Common myeloid progenitor, CD34-positive (primary cell): ENCODE measurements around the gene TMEM109.
A peak's percentile ranks its signal among the peaks of the same experiment; 100 is the strongest.

Experiments
- CTCF ChIA-PET: fragments of 350-600 bp; sonication (Branson Sonifier 250); formaldehyde crosslinking; loops from one replicate; lab custom pipeline; 2021; ENCODE audit warnings: antibody characterized with exemption; lab: Charles Lee
- POLR2A ChIA-PET: fragments of 350-600 bp; sonication (Branson Sonifier 250); formaldehyde crosslinking; loops from one replicate; lab custom pipeline; 2021; ENCODE audit warnings: antibody characterized with exemption; lab: Charles Lee
- DNase-seq, 3 donors: peaks; one replicate each; pipeline versions ENCODE4 v3.0.0 to v3.0.0-alpha.2; 2013
- H3K27ac ChIP-seq, 2 experiments: 1 replicate in 1 of 2; 2 replicates in 1 of 2; pipeline ENCODE4 v1.7.0; 2013; ENCODE audit warnings: inconsistent platforms in 2 of 2, low read length in 2 of 2, mild to moderate bottlenecking in 2 of 2, low read depth in 1 of 2, moderate library complexity in 1 of 2; ENCODE audit not compliant: severe bottlenecking in 2 of 2, insufficient read depth in 1 of 2, poor library complexity in 1 of 2
- H3K27me3 ChIP-seq, 5 experiments: replicated peaks in 2 of 5; 1 replicate in 3 of 5; 2 replicates in 2 of 5; pipeline versions ENCODE4 v1.6.1 to v1.7.0; 2013; ENCODE audit warnings: low read length in 4 of 5, mild to moderate bottlenecking in 2 of 5, moderate library complexity in 2 of 5, inconsistent platforms in 1 of 5; ENCODE audit not compliant: insufficient read depth in 5 of 5, control insufficient read depth in 4 of 5
- H3K36me3 ChIP-seq, 4 experiments: 1 replicate in 2 of 4; 2 replicates in 2 of 4; pipeline versions ENCODE4 v1.6.1 to v1.7.0; 2013; ENCODE audit warnings: low read length in 3 of 4, control low read depth in 1 of 4, mild to moderate bottlenecking in 1 of 4; ENCODE audit not compliant: control insufficient read depth in 4 of 4, insufficient read depth in 4 of 4
- H3K4me1 ChIP-seq, 4 experiments: 1 replicate in 3 of 4; 2 replicates in 1 of 4; pipeline versions ENCODE4 v1.6.1 to v1.7.1; 2013; ENCODE audit warnings: low read length in 3 of 4, mild to moderate bottlenecking in 3 of 4, control low read depth in 1 of 4, inconsistent platforms in 1 of 4, moderate library complexity in 1 of 4; ENCODE audit not compliant: control insufficient read depth in 4 of 4, insufficient read depth in 4 of 4; ENCODE audit errors: control extremely low read depth in 1 of 4
- H3K4me3 ChIP-seq, 7 experiments: 1 replicate in 4 of 7; 2 replicates in 3 of 7; pipeline versions ENCODE4 v1.5.1 to v1.7.0; 2013; ENCODE audit warnings: mild to moderate bottlenecking in 7 of 7, low read length in 6 of 7, moderate library complexity in 6 of 7, inconsistent platforms in 2 of 7, low read depth in 2 of 7, control low read depth in 1 of 7; ENCODE audit not compliant: insufficient read depth in 4 of 7, control insufficient read depth in 1 of 7; ENCODE audit errors: extremely low read depth in 1 of 7
- H3K9me3 ChIP-seq, 5 experiments: 1 replicate in 4 of 5; 2 replicates in 1 of 5; pipeline versions ENCODE4 v1.6.1 to v1.7.1; 2013; ENCODE audit warnings: low read length in 4 of 5, mild to moderate bottlenecking in 2 of 5, inconsistent platforms in 1 of 5, low read depth in 1 of 5, moderate library complexity in 1 of 5; ENCODE audit not compliant: control insufficient read depth in 4 of 5, insufficient read depth in 2 of 5; ENCODE audit errors: control extremely low read depth in 1 of 5
- WGBS: methylation state at CpG from one replicate; pipeline ENCODE4 v1.1.5; 2013; ENCODE audit not compliant: insufficient coverage; 5-methylcytosine and 5-hydroxymethylcytosine counted together

TMEM109 gene

GRCh38 chr11:60921259-60921658 is 7.3 kb downstream of the TMEM109 start:
- ChIA-PET CTCF (interaction anchor here (0.9 to 4.2 kb wide), 4 partner anchors 19 to 208 kb away, joined by 3 to 12 read pairs (median 4); no protein-coding TSS in a partner anchor), POLR2A (no interaction called here)
- H3K9me3 ChIP-seq = no peaks in the 10 kb centered on the region
- DNase-seq = no peak
- H3K27ac ChIP-seq = no peak overlapping the region
- peaks cover 0 to 39% (median 21%) of the 10 kb centered on the region in 5 experiments for H3K27me3 ChIP-seq
- H3K4me1 ChIP-seq = peaks cover 2 to 33% (median 29%) of the 10 kb centered on the region in 4 experiments
- 99% methylated on average over 11 of the region's 11 CpGs for WGBS
- H3K4me3 ChIP-seq = no peak overlapping the region
- H3K36me3 ChIP-seq = peaks cover 18 to 50% (median 45%) of the 10 kb centered on the region in 4 experiments

GRCh38 chr11:60921777-60922335 is 7.9 kb downstream of the TMEM109 start:
- Histone ChIP-seq H3K27me3 (peaks cover 0 to 45% (median 22%) of the 10 kb centered on the region in 5 experiments), H3K36me3 (peaks cover 18 to 49% (median 41%) of the 10 kb centered on the region in 4 experiments), H3K27ac (no peak overlapping the region), H3K4me3 (no peak overlapping the region), H3K9me3 (no peaks in the 10 kb centered on the region), H3K4me1 (peaks cover 2 to 28% (median 27%) of the 10 kb centered on the region in 4 experiments)
- no peak for DNase-seq
- CTCF ChIA-PET = interaction anchor here (1.4 to 4.2 kb wide), 3 partner anchors 18 to 208 kb away, joined by 3 to 12 read pairs (median 4); no protein-coding TSS in a partner anchor
- WGBS = 96% methylated on average over 18 of the region's 23 CpGs
- POLR2A ChIA-PET = no interaction called here

GRCh38 chr11:60922906-60923305 is 8.9 kb downstream of the TMEM109 start:
- H3K9me3 ChIP-seq = no peaks in the 10 kb centered on the region
- peaks cover 0 to 50% (median 25%) of the 10 kb centered on the region in 5 experiments for H3K27me3 ChIP-seq
- DNase-seq = no peak
- H3K4me3 ChIP-seq = no peak overlapping the region
- H3K4me1 ChIP-seq = peaks cover 2 to 28% (median 27%) of the 10 kb centered on the region in 4 experiments
- H3K36me3 ChIP-seq = peaks cover 18 to 44% (median 38%) of the 10 kb centered on the region in 4 experiments
- CTCF ChIA-PET = interaction anchor here (1.3 kb wide), 1 partner anchor 18 kb away, joined by 4 read pairs; no protein-coding TSS in a partner anchor
- 100% methylated on average over 5 of the region's 6 CpGs for WGBS
- H3K27ac ChIP-seq = no peak overlapping the region
- POLR2A ChIA-PET = no interaction called here

- peaks cover 2 to 28% (median 27%) of the 10 kb centered on the region in 4 experiments for H3K4me1 ChIP-seq
- H3K27me3 ChIP-seq = peaks cover 0 to 50% (median 25%) of the 10 kb centered on the region in 5 experiments
- H3K9me3 ChIP-seq = no peaks in the 10 kb centered on the region
- CTCF ChIA-PET = interaction anchor here (0.8 to 1.3 kb wide), 2 partner anchors 18 to 161 kb away, joined by 3 to 4 read pairs; no protein-coding TSS in a partner anchor
- 96% methylated on average over 4 of the region's 5 CpGs for WGBS
- H3K36me3 ChIP-seq = peaks cover 18 to 44% (median 38%) of the 10 kb centered on the region in 4 experiments
- POLR2A ChIA-PET = interaction anchor here (1.1 kb wide), 1 partner anchor 10 kb away, joined by 3 read pairs; the partner anchor contains the start of gene TMEM109
- no peak for DNase-seq
- no peak overlapping the region for H3K4me3 ChIP-seq
- H3K27ac ChIP-seq = no peak overlapping the region
Measured at GRCh38 chr11:60923326-60923725, 9.4 kb downstream of the TMEM109 start.

- ChIA-PET POLR2A (interaction anchor here (0.5 to 1.1 kb wide), 3 partner anchors 9 to 1254 kb away, joined by 3 to 5 read pairs (median 3); partner anchors contain the start of gene TMEM109), CTCF (interaction anchor here (0.8 to 1.3 kb wide), 2 partner anchors 19 to 161 kb away, joined by 3 to 4 read pairs; no protein-coding TSS in a partner anchor)
- H3K36me3 ChIP-seq = peaks cover 18 to 44% (median 38%) of the 10 kb centered on the region in 4 experiments
- peak overlapping the region in 5 of 7 experiments; percentile 13 to 68 (median 55) for H3K4me3 ChIP-seq
- no peaks in the 10 kb centered on the region for H3K9me3 ChIP-seq
- H3K27ac ChIP-seq = no peak overlapping the region
- H3K27me3 ChIP-seq = peaks cover 0 to 50% (median 25%) of the 10 kb centered on the region in 5 experiments
- peaks cover 2 to 26% (median 26%) of the 10 kb centered on the region in 4 experiments for H3K4me1 ChIP-seq
- DNase-seq = no peak
- 72% methylated on average over 6 of the region's 6 CpGs for WGBS
Measured at GRCh38 chr11:60923800-60924109, 9.8 kb downstream of the TMEM109 start.

GRCh38 chr11:60924110-60924905 is 10.3 kb downstream of the TMEM109 start, which contains the start of gene TMEM132A:
Gene TMEM132A, plus strand, starts transcription at chr11:60924460. Its CDS starts 174 bp downstream, at chr11:60924634.
- CTCF ChIA-PET = interaction anchor here (0.8 to 1.3 kb wide), 2 partner anchors 19 to 162 kb away, joined by 3 to 4 read pairs; no protein-coding TSS in a partner anchor
- no peak within 1 kb of the TSS for H3K27ac ChIP-seq
- 2% methylated on average over 51 of the region's 69 CpGs for WGBS
- H3K36me3 ChIP-seq = peaks cover 16 to 43% (median 37%) of the 10 kb centered on the region in 4 experiments
- peaks cover 0 to 50% (median 25%) of the 10 kb centered on the region in 5 experiments for H3K27me3 ChIP-seq
- POLR2A ChIA-PET = interaction anchor here (0.5 to 1.1 kb wide), 3 partner anchors 9 to 1255 kb away, joined by 3 to 5 read pairs (median 3); partner anchors contain the start of gene TMEM109
- H3K9me3 ChIP-seq = no peaks in the 10 kb centered on the region
- peak in 1 of 3 donors; percentile 6 for DNase-seq
- H3K4me1 ChIP-seq = peaks cover 0 to 21% (median 20%) of the 10 kb centered on the region in 4 experiments
- H3K4me3 ChIP-seq = peak within 1 kb of the TSS in 6 of 7 experiments; percentile 13 to 68 (median 56)
